Activated naive CD8-positive, alpha-beta T cell (primary cell): ENCODE results near the gene LINS1.
"Not testable (repeated sequence)": the region's sequence is repeated elsewhere in the genome, so short reads cannot be mapped to it uniquely, and the experiment has no call there.

ENCODE experiments used
- H3K27ac Mint-ChIP-seq: one replicate; pipeline ENCODE4 v1.8.0; 2021; ENCODE audit warnings: mixed read lengths
- H3K27me3 Mint-ChIP-seq: one replicate; pipeline ENCODE4 v1.8.0; 2021; ENCODE audit warnings: mixed read lengths
- H3K36me3 Mint-ChIP-seq: one replicate; pipeline ENCODE4 v1.8.0; 2021; ENCODE audit warnings: mixed read lengths
- H3K4me1 Mint-ChIP-seq: one replicate; pipeline ENCODE4 v1.8.0; 2021; ENCODE audit warnings: low read depth, mixed read lengths
- H3K4me3 Mint-ChIP-seq: one replicate; pipeline ENCODE4 v1.8.0; 2021; ENCODE audit warnings: mild to moderate bottlenecking, mixed read lengths
- H3K9me3 Mint-ChIP-seq: one replicate; pipeline ENCODE4 v1.8.0; 2021; ENCODE audit warnings: low read depth, mixed read lengths

Gene LINS1

DNA sequence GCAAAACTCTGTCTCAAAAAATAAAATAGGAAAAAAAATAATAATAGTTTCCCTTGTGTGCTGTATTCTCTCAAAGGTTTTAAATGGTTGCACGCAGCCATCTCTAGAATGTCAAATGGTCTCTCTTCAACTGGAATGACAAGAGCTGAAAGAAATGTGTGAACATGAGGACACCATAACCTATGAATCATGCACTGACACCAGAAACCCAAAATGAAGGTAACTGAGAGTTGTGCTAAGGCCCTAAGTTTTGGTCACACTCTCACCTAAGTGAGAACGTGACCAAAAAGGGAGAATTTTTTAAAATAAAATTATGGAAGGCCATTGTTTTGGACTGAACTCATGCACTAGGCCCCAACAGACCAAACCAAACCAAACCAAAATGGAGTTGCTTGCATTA lies 10.8 kb downstream of the LINS1 start:
- H3K36me3 Mint-ChIP-seq: peaks cover 35% of the 10 kb centered on the region
- H3K4me1 Mint-ChIP-seq: peaks cover 71% of the 10 kb centered on the region

DNA sequence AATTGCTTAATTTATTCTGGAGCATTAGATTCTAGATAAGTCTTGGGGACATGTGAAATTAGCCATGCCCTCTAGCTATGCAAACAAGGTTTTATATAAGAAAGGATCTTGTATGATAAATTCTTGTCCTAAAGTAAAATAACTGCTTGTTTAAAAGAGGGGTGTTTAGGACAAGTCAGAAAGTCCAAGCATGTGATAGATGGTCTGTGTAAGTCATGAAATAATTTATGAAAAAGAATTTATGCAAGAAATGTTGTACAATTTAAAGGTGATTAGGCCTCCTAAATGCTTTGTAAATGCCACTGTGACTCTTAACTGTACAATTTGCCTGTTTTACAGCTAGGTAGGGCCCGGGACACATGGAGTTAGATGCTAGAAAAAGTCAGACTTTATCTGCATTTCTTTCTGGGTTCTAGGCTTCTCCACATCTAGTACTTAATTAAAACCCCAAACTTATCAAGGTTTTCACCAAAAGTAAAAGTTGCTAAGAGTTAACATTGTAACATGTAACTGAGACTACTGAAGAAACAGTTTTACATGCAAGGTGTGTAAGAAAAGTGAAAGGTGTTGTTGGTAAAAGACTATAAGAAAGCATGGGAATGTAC lies 13.2 kb downstream of the LINS1 start:
- H3K27me3 Mint-ChIP-seq: no peaks in the 10 kb centered on the region
- no peak overlapping the region for H3K27ac Mint-ChIP-seq
- H3K4me1 Mint-ChIP-seq: peaks cover 68% of the 10 kb centered on the region
- H3K4me3 Mint-ChIP-seq: no peak overlapping the region
- H3K36me3 Mint-ChIP-seq: peaks cover 42% of the 10 kb centered on the region
- peaks cover 5% of the 10 kb centered on the region for H3K9me3 Mint-ChIP-seq

More for the DNA sequence above, 10.8 kb downstream of the LINS1 start:
- Mint-ChIP-seq H3K27ac (peak overlapping the region; percentile 94), H3K4me3 (peak overlapping the region; percentile 23)
- H3K9me3 Mint-ChIP-seq, H3K27me3 Mint-ChIP-seq: not testable (repeated sequence)

DNA sequence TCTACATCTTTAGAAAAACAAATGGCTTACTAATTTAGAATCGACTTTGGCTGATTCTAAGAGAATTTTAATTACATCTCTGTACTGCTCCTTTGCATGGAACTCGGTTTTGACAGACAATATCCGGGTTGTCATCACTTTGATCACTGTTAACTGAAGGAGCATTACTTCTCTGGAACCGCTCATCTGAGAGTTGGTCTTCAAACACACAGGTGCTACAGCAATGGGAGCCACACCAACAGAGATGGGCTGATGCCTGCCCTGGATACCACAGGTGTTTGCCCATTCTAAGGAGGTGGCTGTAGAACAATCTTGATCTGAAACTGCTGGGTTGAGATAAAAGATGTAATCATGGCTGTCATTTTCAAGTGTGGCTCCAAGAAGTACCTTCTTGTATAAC lies 21.6 kb downstream of the LINS1 start:
- peak overlapping the region; percentile 35 for H3K4me3 Mint-ChIP-seq
- H3K36me3 Mint-ChIP-seq: peaks cover 21% of the 10 kb centered on the region
- H3K4me1 Mint-ChIP-seq: peaks cover 62% of the 10 kb centered on the region
- H3K27ac Mint-ChIP-seq: peak overlapping the region; percentile 73
- H3K9me3 Mint-ChIP-seq: no peaks in the 10 kb centered on the region
- H3K27me3 Mint-ChIP-seq: no peaks in the 10 kb centered on the region

DNA sequence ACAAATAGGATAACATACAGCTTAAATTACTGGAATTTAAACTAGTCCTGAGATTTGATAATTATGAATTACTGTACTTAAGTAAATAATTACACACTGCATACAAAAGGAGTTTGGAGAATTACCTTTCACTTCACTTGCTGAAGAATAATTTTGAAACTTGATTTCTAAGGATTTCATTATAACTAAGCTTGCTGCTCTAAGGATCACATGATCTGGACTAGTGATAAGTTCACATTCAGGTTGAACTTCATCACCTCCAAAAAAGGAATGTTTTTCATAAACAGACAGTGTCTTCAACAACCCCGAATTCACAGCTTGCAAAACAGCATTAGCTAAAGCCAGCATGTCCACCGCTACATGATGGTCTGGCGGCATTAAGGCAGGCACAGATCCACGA lies 28.5 kb downstream of the LINS1 start:
- H3K27me3 Mint-ChIP-seq: no peaks in the 10 kb centered on the region
- peaks cover 13% of the 10 kb centered on the region for H3K36me3 Mint-ChIP-seq
- peaks cover 68% of the 10 kb centered on the region for H3K4me1 Mint-ChIP-seq
- no peaks in the 10 kb centered on the region for H3K9me3 Mint-ChIP-seq
- H3K27ac Mint-ChIP-seq: peak overlapping the region; percentile 78
- H3K4me3 Mint-ChIP-seq: no peak overlapping the region

GRCh38 chr15:100572362-100572983 lies 29.5 kb downstream of the LINS1 start:
- H3K36me3 Mint-ChIP-seq: peaks cover 11% of the 10 kb centered on the region
- H3K27ac Mint-ChIP-seq: peak overlapping the region; percentile 84

GRCh38 chr15:100571592-100572167 lies 30.3 kb downstream of the LINS1 start:
- no peaks in the 10 kb centered on the region for H3K9me3 Mint-ChIP-seq

More at GRCh38 chr15:100572362-100572983, 29.5 kb downstream of the LINS1 start:
- Mint-ChIP-seq H3K9me3 (no peaks in the 10 kb centered on the region), H3K4me1 (peaks cover 66% of the 10 kb centered on the region), H3K27me3 (no peaks in the 10 kb centered on the region), H3K4me3 (peak overlapping the region; percentile 63)

GRCh38 chr15:100570735-100571313 lies 31.2 kb downstream of the LINS1 start:
- H3K27me3 Mint-ChIP-seq: no peaks in the 10 kb centered on the region
- peaks cover 17% of the 10 kb centered on the region for H3K36me3 Mint-ChIP-seq
- H3K27ac Mint-ChIP-seq: peak overlapping the region; percentile 84
- H3K4me3 Mint-ChIP-seq: peak overlapping the region; percentile 63
- H3K9me3 Mint-ChIP-seq: no peaks in the 10 kb centered on the region
- peaks cover 50% of the 10 kb centered on the region for H3K4me1 Mint-ChIP-seq

More at GRCh38 chr15:100571592-100572167, 30.3 kb downstream of the LINS1 start:
- Mint-ChIP-seq H3K4me3 (peak overlapping the region; percentile 63), H3K27ac (peak overlapping the region; percentile 84), H3K4me1 (peaks cover 58% of the 10 kb centered on the region), H3K36me3 (peaks cover 14% of the 10 kb centered on the region), H3K27me3 (no peaks in the 10 kb centered on the region)

- H3K4me3 Mint-ChIP-seq: peak overlapping the region; percentile 63
- no peaks in the 10 kb centered on the region for H3K27me3 Mint-ChIP-seq
- no peaks in the 10 kb centered on the region for H3K9me3 Mint-ChIP-seq
- peaks cover 44% of the 10 kb centered on the region for H3K4me1 Mint-ChIP-seq
- peak overlapping the region; percentile 84 for H3K27ac Mint-ChIP-seq
- H3K36me3 Mint-ChIP-seq: peaks cover 21% of the 10 kb centered on the region
Measured at GRCh38 chr15:100570275-100570674, 31.7 kb downstream of the LINS1 start.

DNA sequence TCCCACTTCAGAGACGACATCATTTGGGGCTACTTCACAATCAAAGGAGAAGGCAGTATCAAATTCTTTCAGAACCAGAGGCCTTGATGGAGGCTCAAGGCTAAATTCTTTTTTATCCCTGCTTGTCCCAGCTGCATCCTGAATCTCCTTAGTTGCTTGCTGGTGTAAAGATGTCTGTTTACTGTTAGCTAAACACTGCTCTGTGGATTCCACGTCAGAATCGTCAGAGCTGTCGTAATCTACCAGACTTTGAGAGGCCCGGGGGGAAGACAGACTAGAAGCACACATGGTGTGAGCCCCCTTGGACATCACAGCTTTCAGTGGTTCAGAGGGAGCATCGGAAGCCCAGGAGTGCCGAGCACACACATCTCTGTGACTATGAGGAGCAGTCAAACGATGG lies 32.6 kb downstream of the LINS1 start:
- Mint-ChIP-seq H3K9me3 (no peaks in the 10 kb centered on the region), H3K27ac (peak overlapping the region; percentile 6), H3K27me3 (no peaks in the 10 kb centered on the region), H3K36me3 (peaks cover 24% of the 10 kb centered on the region), H3K4me3 (no peak overlapping the region), H3K4me1 (peaks cover 40% of the 10 kb centered on the region)

GRCh38 chr15:100566850-100567628 lies 34.9 kb downstream of the LINS1 start:
- no peak overlapping the region for H3K4me3 Mint-ChIP-seq
- peaks cover 27% of the 10 kb centered on the region for H3K36me3 Mint-ChIP-seq
- H3K27ac Mint-ChIP-seq: no peak overlapping the region
- no peaks in the 10 kb centered on the region for H3K9me3 Mint-ChIP-seq
- peaks cover 25% of the 10 kb centered on the region for H3K4me1 Mint-ChIP-seq
- H3K27me3 Mint-ChIP-seq: no peaks in the 10 kb centered on the region

DNA sequence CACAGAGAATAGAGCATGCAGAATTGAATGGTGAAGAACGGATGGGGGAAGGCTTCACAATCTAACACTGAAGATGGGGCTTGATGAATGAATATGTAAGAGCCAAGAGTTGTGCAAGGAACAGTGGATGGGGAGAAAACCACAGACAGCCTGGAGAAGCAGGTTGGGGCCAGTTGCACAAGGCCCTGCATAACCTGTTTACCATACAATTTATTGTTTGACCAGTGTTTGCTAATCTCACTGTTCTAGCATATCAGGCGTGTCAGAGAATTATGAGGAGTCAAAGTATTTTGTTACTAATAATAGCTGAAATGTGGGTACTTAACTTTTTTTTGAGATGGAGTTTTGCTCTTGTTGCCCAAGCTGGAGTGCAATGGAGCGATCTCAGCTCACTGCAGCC lies 36.4 kb downstream of the LINS1 start:
- Mint-ChIP-seq H3K36me3 (peaks cover 28% of the 10 kb centered on the region), H3K9me3 (no peaks in the 10 kb centered on the region), H3K27me3 (no peaks in the 10 kb centered on the region), H3K27ac (peak overlapping the region; percentile 30), H3K4me1 (peaks cover 10% of the 10 kb centered on the region), H3K4me3 (no peak overlapping the region)

GRCh38 chr15:100560323-100560722 lies 41.7 kb downstream of the LINS1 start:
- H3K9me3 Mint-ChIP-seq: no peaks in the 10 kb centered on the region
- H3K4me1 Mint-ChIP-seq: no peaks in the 10 kb centered on the region
- no peak overlapping the region for H3K27ac Mint-ChIP-seq
- no peaks in the 10 kb centered on the region for H3K27me3 Mint-ChIP-seq
- H3K36me3 Mint-ChIP-seq: peaks cover 13% of the 10 kb centered on the region
- H3K4me3 Mint-ChIP-seq: no peak overlapping the region

- H3K4me1 Mint-ChIP-seq: no peaks in the 10 kb centered on the region
- no peak overlapping the region for H3K4me3 Mint-ChIP-seq
- peaks cover 9% of the 10 kb centered on the region for H3K36me3 Mint-ChIP-seq
- H3K9me3 Mint-ChIP-seq: no peaks in the 10 kb centered on the region
- H3K27ac Mint-ChIP-seq: peak overlapping the region; percentile 28
- H3K27me3 Mint-ChIP-seq: no peaks in the 10 kb centered on the region
Measured at GRCh38 chr15:100559330-100559729, 42.7 kb downstream of the LINS1 start.

DNA sequence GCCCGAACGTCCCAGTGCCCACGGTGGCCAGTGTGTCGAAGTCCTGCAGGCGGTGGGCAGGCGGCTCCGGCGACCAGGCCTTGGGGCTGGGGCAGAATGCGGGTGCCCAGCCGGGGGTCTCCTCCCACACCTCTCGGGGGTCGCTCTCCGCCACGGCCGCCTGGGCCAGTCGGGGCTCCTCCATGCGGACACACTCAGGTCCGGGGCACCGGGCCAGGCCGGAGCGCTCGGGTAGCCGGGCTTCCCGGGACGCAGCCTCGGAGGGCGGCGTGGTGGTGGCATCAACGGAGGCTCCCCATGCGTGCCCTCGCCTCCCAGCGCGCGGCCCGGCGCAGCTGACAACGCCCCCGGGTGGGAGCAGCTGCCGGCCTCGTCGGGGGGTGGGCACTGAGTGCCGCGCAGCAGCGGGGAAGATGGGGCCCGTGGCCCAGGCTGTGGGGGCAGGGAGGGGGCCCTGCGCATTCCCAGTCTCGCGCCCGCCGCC lies 43.2 kb downstream of the LINS1 start:
- no peaks in the 10 kb centered on the region for H3K27me3 Mint-ChIP-seq
- peaks cover 9% of the 10 kb centered on the region for H3K36me3 Mint-ChIP-seq
- H3K27ac Mint-ChIP-seq: no peak overlapping the region
- no peak overlapping the region for H3K4me3 Mint-ChIP-seq
- no peaks in the 10 kb centered on the region for H3K9me3 Mint-ChIP-seq
- H3K4me1 Mint-ChIP-seq: no peaks in the 10 kb centered on the region
